Fibroblast of skin of right biceps (primary cell): Measurements from ENCODE around the gene UBL4B.

Experiments
- DNase-seq: peaks from one replicate; pipeline ENCODE4 v3.0.0-alpha.2; 2013

The UBL4B gene

DNA sequence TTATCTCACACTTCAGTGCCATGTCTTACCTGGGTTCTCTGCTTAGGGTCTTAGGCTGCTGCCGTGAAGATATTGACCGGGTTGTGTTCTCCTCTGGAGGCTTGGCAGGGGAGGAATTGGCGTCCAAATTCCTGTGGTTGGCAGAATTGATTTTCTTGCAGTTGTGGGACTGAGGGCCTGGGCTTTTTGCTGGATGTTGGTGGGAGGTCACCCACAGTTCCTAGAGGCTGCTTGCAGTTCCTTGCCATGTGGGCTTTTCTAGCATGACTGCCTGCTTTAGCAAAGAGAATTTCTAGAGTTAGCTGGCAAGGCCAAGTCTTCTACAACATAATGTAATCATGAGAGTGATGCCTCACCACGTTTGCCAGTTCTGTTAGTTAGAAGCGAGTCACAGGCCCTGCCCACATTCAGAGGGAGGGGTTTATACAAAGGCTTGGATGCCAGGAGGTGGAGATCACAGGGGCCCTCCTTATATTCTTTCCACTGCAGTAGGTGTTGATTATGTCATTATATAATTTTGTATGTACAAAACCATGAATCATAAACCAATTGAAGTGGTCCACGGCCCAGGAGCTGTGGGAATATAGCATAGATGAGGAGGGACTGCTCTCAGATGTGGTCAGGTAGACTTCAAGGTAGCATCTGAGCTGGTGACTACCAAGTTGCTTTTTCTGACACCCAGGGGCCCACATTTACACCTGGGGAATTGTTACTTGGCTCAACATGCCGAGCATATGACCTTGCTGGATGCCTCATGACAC is 6.6 kb downstream of the UBL4B start:
- peak; percentile 20 for DNase-seq

DNA sequence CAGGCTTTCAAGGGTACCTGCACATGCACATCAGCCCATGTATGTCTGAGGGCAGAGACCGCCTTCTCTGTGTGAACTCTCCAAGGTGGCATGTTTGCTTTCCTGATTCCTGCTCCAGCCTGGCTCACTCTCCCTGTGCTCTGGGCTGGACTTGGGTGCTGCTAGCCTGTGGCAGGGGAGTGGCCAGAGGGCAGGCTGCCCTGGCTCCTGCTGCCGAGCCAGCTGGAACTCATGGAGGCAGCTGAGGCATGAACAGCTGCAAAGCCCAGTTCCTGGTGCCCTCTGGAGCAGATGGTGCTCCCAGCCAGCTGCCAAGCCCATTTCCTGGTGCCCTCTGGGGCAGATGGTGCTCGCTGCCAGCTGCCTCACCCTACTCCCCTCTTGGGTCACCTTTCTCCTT is 7.6 kb downstream of the UBL4B start:
- no peak for DNase-seq

DNA sequence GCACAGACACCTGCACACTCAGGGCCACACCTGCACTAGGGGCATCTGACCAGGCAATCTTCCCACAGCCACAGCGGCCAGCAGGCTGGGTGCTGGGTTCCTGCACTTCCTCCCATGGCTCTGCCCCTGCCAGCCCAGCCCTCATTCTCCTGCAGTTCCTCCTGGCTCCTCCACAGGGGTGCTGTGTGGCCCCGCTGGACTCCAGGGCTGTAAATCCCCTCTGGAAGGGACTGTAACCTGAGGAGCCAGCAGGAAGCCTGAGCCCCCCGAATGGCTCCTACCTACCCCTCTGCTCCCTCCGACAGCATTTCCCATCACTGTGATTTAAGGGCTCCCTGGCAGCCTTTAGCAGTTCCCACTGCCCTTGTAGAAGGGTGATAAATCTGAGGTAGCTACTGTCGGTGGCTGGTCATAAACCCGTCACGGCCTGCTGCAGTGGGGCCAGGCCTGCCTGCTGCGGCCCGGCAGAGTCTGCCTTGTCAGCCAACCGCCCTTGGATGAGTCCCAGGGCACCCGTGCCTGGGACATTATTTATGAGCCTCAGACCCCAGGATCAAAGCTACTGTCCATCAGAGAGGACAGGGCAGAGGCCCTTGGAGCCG is 8.8 kb downstream of the UBL4B start:
- no peak for DNase-seq

DNA sequence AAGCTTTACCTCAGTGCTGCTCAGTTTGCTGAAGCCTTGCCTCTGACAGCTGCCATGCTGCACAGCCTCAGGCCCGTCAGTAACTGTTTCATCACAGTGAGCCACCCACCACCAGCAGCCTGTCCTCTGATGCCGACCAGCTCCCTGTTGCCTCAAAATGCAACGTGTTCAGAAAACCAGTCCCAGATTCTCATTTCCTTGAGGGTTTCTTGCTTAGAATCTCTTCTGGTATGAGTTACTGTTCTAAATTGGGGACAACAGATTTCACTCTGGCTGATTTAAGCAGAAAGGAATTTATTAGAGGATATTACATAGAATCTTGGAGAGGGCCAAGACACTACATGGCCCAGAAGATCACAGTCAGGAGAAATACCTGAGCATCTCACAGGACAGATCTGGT is 11.0 kb downstream of the UBL4B start:
- peak; percentile 59 for DNase-seq

DNA sequence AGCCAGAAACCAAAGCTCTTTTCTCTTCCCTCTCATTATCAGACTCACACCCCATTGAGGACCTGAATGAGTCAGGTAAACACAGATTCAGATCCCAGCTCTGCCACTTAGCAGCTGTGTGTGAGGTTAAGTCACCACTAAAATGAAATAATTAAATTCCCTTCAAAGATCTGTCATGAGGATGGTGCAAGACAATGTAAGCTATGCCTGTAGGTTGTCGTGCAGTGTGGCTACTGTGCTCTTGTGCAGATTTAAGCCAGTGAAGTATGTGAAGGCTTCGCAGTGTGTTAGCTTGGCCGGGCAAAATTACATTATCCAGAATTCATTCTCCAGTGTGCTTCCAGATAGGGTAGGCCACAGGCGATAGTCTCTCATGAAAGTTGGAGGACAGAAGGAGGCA is 13.6 kb downstream of the UBL4B start:
- DNase-seq: no peak

DNA sequence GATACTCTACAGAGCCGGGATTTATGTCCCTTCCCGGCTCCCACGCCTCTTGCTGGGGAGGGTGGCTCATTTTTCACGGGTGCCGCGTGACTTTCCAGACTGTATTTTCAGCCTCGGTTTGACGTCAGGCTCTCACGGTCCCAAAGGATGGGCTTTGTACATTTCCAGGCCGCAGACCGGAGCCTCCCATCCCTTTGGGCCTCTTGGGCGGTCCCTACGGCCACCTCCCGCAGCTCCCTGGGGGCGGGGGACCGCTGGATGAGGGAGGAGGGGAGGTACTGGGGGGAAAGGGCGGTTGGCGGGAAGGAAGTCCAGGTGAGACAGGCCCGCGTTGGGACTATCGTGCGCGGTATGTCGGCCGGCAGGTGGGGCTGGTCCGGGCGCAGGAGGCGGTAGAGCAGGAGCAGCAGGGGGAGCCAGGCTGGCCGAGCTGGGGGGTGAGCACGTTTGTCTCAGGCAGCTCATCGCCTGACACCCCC is 17.9 kb downstream of the UBL4B start:
- DNase-seq: no peak

DNA sequence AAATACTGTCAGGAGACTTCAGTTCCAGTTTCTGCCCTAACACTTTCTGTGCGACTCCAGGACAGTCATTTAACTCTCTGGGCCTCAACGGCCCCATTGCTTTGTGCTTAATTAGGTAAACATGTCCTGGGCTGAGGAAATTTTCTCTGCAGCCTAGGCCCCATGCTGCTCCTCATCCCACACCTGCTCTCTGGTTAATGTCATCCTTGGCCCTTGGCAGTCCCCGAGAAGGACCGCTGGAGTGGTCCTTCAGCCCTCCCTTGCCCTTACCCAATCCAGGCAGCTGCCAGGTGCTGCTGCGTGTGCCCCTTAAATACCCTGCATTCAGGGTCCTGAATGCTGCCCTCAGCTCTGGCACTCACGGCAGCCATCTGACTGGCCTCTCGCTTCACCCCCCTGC is 18.7 kb downstream of the UBL4B start:
- no peak for DNase-seq

DNA sequence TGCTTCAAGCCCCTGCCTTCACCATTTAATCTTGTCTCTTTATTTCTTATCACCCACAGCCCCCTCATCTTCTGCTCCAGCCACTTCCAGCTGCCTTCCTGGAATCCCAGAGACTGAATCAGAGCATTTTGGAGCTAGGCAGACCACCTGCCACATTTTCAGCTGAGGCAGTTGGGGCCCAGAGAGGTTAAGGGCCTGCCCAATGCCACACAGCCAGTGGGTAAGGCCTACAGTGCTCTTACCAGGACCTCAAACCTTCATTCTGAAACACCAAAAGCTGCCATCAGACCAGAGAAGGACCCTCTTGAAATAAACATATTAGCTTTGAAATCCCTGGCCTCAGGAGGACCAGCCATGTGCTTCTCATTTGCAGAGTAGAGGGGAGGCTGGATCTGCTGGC is 20.4 kb downstream of the UBL4B start:
- no peak for DNase-seq

DNA sequence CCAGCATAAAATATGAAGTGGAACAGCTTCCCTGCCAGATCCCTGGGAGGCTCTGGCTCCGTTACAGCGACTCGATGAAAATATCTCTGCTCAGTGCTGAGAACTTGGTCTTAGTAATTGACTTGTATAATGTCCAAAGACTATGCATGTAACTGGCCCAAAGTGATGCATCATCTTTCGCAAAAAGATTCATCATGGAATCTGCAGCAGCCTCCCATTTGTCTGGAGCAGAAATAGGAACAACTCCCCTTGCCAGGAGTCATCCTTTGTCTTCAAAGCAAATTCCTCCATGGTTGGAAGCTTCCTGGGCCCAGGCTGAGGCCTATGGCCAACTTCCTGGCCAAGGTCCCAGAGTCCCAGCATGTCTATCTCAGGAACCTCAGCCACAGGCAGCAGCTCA is 21.2 kb downstream of the UBL4B start:
- peak; percentile 51 for DNase-seq

DNA sequence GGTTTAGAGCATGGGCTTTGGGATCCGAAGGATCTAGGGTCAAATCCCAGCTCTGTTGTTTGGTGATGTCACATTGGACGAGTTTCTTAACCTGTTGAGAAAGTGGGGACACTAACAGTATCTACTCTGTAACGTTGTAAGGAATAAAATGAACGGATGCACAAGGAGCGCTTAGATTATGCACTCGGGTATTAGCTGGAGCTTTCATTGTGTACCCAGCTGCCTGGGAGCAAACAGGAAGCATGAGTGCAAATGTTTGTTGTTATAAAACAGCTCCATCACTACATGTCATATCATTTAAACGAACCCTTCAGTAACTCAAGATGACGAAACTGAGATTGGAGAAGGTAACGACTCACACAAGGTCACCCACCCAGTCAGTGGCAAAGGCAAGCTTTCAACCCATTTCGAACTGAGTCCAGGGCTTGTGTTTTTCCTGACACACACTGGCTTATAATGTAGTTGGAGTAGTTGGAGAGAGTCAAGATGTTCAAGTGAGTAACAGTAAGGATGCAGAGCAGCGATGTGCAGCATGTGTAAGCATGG is 21.9 kb downstream of the UBL4B start:
- DNase-seq: no peak

DNA sequence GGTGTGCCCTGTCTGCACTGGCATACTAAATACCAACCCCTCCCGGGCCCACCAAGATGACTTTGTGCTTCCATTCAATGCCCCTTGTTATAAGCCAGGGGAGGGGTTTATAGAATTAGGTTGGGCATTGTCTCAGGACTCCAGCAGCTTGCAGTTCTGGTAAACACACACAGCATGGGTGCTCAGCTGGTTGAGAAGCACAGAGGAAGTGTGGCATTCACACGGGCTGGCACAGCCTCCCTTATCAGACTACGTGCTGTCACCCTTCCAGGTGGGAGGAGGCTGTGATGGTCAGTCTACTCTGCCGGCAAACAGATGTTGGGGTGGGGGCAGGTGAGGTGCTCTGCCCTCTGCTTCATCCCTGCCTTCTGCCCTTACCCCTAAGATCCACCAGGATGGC is 23.0 kb downstream of the UBL4B start:
- no peak for DNase-seq

DNA sequence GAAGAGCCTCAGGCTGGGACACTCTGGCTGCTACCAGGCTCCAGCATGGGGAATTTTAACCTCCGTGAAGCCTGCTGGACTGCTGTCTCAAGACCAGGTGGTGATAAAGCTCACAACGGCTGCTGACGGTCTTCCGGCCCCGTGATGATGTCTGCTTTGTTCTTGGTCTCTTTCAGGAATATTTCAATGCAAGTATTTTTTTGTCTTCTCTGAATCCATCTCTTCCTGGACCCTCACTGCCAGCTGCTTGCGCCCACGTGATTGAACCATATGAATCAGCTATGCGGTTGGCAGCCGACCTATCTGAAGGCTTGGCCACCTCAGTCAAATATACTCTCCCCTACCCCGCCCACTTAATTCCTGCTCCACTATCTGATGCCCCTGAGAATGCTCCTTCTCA is 23.4 kb downstream of the UBL4B start:
- no peak for DNase-seq

DNA sequence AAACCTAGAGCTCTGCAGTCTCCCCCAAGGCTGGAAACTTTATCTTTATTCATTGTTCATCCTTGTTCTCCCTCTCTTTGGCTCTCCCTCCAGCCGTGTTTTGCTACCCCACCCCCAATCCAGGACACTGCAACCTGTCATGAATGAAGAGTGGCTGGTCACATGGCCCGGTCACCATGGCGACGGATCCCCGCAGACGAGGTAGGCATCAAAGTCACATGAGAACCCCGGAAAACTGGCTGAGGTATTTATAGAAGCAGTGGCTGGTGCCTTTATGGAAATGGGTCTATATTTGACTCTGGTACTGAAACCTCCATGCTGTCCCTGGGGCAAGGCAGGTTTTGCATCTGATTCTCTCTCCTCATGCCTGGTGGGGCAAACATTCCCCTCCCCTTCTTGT is 24.7 kb downstream of the UBL4B start:
- no peak for DNase-seq

DNA sequence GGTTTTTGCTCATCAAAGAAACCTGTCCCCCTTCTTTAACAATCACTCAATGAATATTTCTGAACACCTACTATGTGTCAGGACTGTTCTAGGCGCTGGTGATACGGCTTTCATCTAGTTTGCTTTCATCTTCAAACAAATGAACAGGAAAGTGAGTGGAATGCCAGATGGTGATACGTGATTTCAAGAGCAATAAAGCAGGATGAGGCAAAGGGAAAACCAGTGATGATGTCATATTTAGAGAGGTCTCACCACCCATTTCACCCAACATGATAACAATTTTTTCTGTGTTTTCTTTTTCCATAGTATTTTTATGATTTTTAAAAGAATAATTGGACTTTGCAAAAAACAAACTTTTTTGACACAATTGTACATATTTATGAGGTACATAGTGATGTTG is 26.7 kb downstream of the UBL4B start:
- no peak for DNase-seq

DNA sequence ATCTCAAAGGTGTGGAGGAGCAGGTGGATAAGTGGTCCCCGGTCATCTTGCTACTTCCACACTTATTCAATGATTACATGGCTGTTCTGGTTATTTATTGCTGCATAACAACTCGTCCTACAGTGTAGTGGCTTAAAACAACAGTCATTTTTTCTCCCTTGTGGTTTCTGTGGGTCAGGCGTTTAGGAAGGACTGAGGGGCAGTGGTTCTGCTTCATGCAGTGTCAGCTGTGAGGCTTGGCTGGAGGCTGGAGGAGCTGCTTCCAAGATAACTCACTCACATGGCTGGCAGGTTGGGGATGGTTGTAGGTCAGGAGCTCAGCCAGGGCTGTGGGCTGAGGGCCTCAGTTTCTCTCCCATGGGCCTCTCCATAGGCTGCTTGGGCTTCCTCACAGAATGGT is 32.1 kb downstream of the UBL4B start:
- no peak for DNase-seq

DNA sequence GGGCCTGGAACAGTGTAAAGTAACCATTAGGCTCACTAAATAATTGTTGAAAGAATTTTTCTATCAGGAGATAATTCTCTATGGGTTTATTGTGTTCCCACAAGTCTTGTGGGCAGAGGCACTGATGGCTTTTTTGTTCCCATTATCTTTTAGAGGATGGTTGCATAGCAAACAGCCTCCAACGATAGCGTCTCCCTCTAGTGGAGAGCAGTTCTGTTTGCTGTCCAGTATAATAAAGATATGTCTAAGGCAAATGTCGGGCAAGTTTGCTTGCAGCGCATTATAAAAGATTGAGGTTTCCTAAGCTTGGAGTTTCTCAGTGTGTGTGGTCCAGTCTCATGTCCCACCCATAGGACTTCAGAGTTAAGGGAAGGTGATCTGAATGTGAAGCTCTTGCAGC is 36.7 kb downstream of the UBL4B start:
- DNase-seq: no peak

DNA sequence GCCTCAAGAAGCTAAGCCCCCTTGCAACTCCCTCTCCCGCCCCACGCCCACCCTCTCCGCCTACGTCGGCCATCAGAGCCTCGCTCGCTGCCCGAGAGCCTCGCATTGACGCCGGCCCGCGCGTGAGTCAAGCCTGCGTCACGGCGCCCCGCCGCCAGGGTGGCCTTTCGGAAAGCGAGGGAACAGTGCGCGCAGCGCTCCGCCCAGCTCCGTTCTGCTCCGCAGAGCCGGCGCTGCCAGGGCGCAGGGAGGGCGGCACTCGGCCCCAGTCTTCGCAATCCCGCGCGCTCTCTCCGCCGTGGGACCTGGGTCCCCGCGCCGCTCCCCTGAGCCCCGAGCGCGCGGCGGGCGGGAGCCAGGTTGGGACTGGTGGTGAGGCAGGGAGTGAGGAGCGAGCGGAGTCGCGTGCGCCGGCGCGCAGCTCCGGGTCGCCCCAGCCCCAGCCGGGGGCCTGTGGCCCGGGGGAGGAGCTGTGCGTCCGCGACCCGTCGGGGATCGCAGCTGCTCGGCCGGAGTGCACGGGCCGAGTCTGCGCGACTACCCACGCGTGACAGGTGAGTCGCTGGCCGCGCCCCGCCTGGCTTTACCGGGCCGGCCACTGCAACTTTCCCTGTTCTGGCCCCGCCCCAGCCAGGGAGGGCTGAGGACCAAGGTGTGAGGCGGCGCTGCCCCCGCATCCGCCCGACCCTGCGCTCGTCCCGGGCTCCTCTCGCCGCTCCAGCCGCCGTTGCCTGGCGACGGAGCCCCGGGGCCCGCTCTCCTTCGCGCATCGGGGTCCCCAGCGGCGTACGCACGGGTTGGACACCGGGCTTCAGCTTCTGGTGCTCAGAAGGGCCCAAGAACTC is 38.3 kb downstream of the UBL4B start, which contains the start of gene SLC6A17:
Gene SLC6A17 (plus strand): TSS at position 165 of the 845 bp plus-strand sequence. CDS start 16,436 bp downstream, outside the sequence.
- peak; percentile 73 for DNase-seq

DNA sequence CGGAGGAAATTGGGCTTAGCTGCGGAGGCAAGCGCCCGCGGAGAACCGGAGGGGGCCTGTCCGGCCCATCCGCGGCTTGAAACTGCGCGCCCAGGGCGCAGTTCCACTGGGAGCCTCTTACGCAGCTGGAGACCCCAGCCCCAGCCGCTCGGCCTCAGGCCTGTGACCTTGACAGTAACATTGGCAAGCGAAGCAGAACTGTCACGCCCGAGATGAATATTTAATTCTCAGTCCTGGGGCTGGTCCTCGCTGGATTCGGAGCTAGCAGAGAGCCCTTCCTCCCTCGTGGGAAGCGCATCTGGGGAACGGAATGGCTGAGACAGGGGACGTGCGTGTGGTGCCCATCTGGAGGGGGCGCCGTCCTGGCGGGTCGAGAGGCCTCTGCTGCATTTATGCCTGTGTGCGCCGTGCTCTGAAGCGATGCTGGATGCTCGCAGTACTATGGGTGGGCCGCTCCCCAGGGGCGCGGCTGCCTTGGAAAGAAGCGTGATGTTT is 39.0 kb downstream of the UBL4B start:
- DNase-seq: no peak

DNA sequence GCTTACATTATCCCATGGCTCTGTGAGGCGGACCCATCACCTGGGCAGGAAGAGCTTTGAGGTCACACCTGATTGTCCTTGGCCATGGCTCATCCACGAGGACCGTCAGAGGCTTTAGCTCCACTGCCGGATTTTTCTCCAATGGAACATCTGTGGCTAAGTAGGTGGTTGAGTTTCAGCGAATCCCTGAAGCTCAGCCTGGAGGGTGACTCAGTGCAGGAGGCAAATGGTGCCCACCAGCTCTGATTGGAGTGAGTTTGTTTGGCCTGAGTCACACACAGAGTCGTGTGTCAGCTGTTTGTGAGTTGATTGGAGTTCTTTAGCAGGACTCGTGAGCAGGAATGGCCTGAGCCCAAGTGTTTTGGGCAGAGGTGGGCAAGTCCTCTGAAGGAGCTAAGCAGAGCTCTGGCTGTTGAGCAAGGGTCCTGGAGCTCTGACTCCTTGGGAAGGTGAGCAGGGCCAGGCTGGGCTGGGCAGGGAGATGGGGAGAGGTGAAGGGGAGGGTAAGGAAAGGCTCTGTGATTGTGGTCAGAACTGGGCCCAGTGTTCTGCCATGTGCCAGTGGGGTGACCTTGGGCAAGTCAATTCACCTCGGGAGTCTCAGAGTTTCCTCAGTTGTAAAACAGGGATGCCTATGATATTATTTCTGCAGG is 40.0 kb downstream of the UBL4B start:
- DNase-seq: peak; percentile 71

DNA sequence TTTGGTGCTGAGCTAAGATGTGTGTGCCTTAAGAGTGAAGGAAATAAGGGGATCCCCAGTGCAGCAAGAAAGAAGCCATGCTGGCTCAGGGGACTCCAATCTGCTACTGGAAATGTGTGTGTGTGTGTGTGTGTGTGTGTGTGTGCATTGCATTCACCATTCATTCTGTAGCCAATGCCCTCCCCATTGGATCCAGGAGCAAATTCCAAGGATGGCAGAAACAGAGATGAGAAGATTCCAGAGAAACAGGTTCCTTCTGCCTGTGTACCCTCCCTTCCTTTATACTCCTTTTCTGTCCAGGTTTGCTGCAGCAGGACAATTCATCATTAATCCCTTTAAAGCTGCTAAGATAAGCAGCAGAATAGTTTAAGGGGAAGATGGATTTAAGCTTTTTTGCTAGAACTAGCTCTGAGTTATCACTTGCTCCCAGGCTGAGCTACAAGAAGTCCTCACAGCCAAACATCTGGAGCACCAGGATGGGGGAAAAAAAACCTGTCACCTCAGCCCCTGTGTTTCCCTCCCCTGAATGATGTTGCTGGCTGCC is 41.2 kb downstream of the UBL4B start:
- no peak for DNase-seq

DNA sequence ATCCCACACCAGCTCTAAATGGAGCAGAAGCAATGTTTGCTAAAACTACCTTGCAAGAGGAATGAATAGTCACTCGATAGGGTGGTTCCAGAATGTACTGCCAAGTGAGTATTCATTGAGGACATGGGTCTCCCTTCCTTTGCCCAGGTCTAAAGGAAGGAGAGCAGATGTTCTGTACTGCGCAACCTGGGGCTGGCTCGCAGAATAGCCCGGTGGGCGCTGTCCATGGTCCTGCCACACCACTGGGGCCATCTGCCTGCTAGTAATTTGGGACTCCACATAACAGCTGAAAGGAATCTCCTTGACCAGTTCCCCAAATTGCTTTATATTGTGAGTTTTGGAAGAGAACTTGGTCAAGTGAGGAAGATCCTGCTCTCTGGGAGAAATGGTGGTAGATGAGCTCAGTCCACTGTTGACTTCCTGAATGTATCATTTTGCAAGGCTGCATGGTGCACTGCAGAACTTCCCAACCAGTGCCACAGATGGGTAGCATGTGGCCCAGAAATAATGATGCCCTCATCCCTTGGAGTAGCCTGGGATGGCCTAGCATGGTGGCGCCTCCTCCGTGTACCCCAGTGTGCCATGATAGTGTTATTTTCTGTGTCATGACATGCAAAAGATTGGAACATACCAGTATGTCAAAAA is 43.8 kb downstream of the UBL4B start:
- DNase-seq: peak; percentile 54

DNA sequence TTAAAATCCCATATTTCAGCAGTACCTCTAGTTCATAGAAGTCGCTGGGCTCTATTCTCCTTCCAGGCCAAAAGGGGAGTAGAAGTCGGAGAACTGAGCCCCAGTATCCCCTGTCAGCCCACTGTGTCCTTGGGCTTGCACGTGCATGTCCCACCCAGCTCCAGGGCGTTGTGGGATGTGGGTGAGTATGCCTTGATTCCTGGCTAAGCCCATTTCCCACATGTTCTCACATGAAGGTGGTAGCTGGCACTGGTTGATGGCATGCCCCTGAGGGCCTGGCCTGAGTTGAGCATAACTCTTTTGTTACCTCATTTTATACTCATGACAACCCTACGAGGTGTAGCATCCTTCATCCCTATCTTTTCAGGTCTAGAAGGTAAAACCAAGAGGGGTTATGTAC is 46.0 kb downstream of the UBL4B start:
- no peak for DNase-seq
